Panc1 (cell line): ENCODE results near the gene DLGAP4. TPM values are rescaled to one million over a fixed set of nuclear protein-coding genes. Genes with fewer than 3 reads are reported as not detected.

Source experiments
- ATAC-seq: fragments of 200-7000 bp; cut with Tn5 transposase; 2 replicates; pipeline ENCODE4 v1.9.1; 2020; ENCODE audit warnings: mild to moderate bottlenecking, moderate library complexity
- BruUV-seq: library from RNA; stranded (reverse); fragments of 400-500 nt; replicated peaks from 2 replicates; lab custom pipeline; 2021; lab: Mats Ljungman, UMichigan
- CTCF ChIA-PET: fragments of 300-600 bp; sonication (Branson Sonifier 250); formaldehyde crosslinking; loops from one replicate; lab custom pipeline; 2022; ENCODE audit warnings: antibody characterized with exemption; lab: Charles Lee
- POLR2A ChIA-PET: fragments of 300-600 bp; sonication (Branson Sonifier 250); formaldehyde crosslinking; loops from one replicate; lab custom pipeline; 2022; ENCODE audit warnings: antibody characterized with exemption; lab: Charles Lee
- DNase-seq: peaks from one replicate; pipeline ENCODE4 v3.0.0-alpha.2; 2010; ENCODE audit warnings: low read depth, low spot score
- H3K27ac ChIP-seq: 2 replicates; pipeline ENCODE4 v1.5.1; 2011; ENCODE audit warnings: mild to moderate bottlenecking, low read length, inconsistent platforms
- H3K27me3 ChIP-seq: fragments of 200-500 bp; sonication (Bioruptor generic); 2 replicates; pipeline ENCODE4 v1.6.0; 2014; ENCODE audit warnings: low read length, inconsistent platforms; ENCODE audit not compliant: control insufficient read depth, insufficient read depth
- H3K36me3 ChIP-seq: fragments of 200-500 bp; sonication (Bioruptor generic); 2 replicates; pipeline ENCODE4 v1.5.1; 2014; ENCODE audit warnings: inconsistent platforms, mild to moderate bottlenecking, low read length, moderate library complexity; ENCODE audit not compliant: control insufficient read depth, insufficient read depth
- H3K4me1 ChIP-seq: 2 replicates; pipeline ENCODE4 v1.5.1; 2011; ENCODE audit warnings: inconsistent platforms, mild to moderate bottlenecking, low read length, moderate library complexity; ENCODE audit not compliant: control insufficient read depth, insufficient read depth
- H3K4me3 ChIP-seq, 2 experiments: 2 replicates each; pipeline ENCODE4 v1.5.1; 2011 to 2012; ENCODE audit warnings: low read depth in 2 of 2, low read length in 2 of 2, mild to moderate bottlenecking in 2 of 2, inconsistent platforms in 1 of 2, moderate library complexity in 1 of 2
- H3K9me3 ChIP-seq: fragments of 200-500 bp; sonication (Bioruptor generic); 2 replicates; pipeline ENCODE4 v1.5.1; 2014; ENCODE audit warnings: low read depth, mild to moderate bottlenecking, inconsistent platforms, low read length, moderate library complexity; ENCODE audit not compliant: control insufficient read depth, insufficient read depth
- POLR2AphosphoS5 ChIP-seq: IDR thresholded peaks from 2 replicates; pipeline ENCODE4 v1.6.1; 2012; ENCODE audit warnings: mild to moderate bottlenecking, low read depth, low read length, moderate library complexity
- REST ChIP-seq, 2 experiments: IDR thresholded peaks; 2 replicates each; pipeline ENCODE4 v1.6.1; 2011 to 2012; ENCODE audit warnings: low read depth in 2 of 2, control low read depth in 1 of 2, low read length in 1 of 2, mild to moderate bottlenecking in 1 of 2, moderate library complexity in 1 of 2; ENCODE audit not compliant: insufficient read depth in 1 of 2
- SIN3A ChIP-seq: IDR thresholded peaks from 2 replicates; pipeline ENCODE4 v1.6.1; 2012; ENCODE audit warnings: low read depth, mild to moderate bottlenecking, low read length, moderate library complexity, borderline replicate concordance; ENCODE audit not compliant: insufficient read depth
- TCF7L2 ChIP-seq: IDR thresholded peaks from 2 replicates; pipeline ENCODE4 v1.6.1; 2011; ENCODE audit warnings: mild to moderate bottlenecking, low read depth, low read length, inconsistent platforms
- in situ Hi-C: cut with HindIII; loops from 2 replicates; pipeline ENCODE4 v1.10.0; 2016; ENCODE audit warnings: low sequenced_read_pairs, low pct_unique_long_range_greater_than_20kb
- intact Hi-C: fragments of 100-400 bp; cut with micrococcal nuclease; formaldehyde crosslinking; loops from one replicate; pipeline ENCODE4 v1.10.0; 2022; ENCODE audit not compliant: unreplicated experiment
- total RNA-seq: library from RNA; stranded (reverse); gene quantifications from one replicate; pipeline ENCODE4 v1.2.1, GENCODE V29; 2021; ENCODE audit not compliant: unreplicated experiment
- TF ChIP-seq, protein P1 (sequence below): fragments of 450-650 bp; IDR thresholded peaks from 2 replicates; pipeline ENCODE4 v1.5.1; 2017; ENCODE audit warnings: mild to moderate bottlenecking

The DLGAP4 gene
- total RNA-seq, 1 experiment from 2014 or later, result 52.5 TPM

- no TSS peak for BruUV-seq
- intact Hi-C loops (no loop called here), in situ Hi-C loops (no loop called here)
- no peaks in the 10 kb centered on the region for H3K27me3 ChIP-seq
- H3K36me3 ChIP-seq, result no peaks in the 10 kb centered on the region
- ChIA-PET POLR2A (interaction anchor here (1.1 kb wide), 1 partner anchor 15 kb away, joined by 3 read pairs; no protein-coding TSS in a partner anchor), CTCF (no interaction called here)
- DNase-seq (no peak), ATAC-seq (no peak)
- H3K4me3 ChIP-seq, result no peak overlapping the region
- H3K9me3 ChIP-seq, result peaks cover 4% of the 10 kb centered on the region; the same call in 1 of the 2 replicates
- no peak overlapping the region for H3K27ac ChIP-seq
- no peak for TF ChIP-seq TCF7L2
- TF ChIP-seq SIN3A, result no peak
- no peak for TF ChIP-seq POLR2AphosphoS5
- TF ChIP-seq, protein P1, sequence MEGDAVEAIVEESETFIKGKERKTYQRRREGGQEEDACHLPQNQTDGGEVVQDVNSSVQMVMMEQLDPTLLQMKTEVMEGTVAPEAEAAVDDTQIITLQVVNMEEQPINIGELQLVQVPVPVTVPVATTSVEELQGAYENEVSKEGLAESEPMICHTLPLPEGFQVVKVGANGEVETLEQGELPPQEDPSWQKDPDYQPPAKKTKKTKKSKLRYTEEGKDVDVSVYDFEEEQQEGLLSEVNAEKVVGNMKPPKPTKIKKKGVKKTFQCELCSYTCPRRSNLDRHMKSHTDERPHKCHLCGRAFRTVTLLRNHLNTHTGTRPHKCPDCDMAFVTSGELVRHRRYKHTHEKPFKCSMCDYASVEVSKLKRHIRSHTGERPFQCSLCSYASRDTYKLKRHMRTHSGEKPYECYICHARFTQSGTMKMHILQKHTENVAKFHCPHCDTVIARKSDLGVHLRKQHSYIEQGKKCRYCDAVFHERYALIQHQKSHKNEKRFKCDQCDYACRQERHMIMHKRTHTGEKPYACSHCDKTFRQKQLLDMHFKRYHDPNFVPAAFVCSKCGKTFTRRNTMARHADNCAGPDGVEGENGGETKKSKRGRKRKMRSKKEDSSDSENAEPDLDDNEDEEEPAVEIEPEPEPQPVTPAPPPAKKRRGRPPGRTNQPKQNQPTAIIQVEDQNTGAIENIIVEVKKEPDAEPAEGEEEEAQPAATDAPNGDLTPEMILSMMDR, result no peak
- no peak for TF ChIP-seq REST (IDR thresholded peaks at IDR 0.05; ENCODE audit: insufficient read depth in 1 of 2, low read depth in 2 of 2, low read length in 1 of 2)
- H3K4me1 ChIP-seq, result no peaks in the 10 kb centered on the region
Measured at GRCh38 chr20:36565520-36565919, 259.4 kb downstream of the DLGAP4 start.

GRCh38 chr20:36569847-36570429 is 263.8 kb downstream of the DLGAP4 start:
- H3K9me3 ChIP-seq, result peaks cover 4% of the 10 kb centered on the region; the same call in 1 of the 2 replicates
- no peak for DNase-seq
- no TSS peak for BruUV-seq
- H3K36me3 ChIP-seq, result no peaks in the 10 kb centered on the region
- TF ChIP-seq SIN3A (no peak), POLR2AphosphoS5 (no peak), REST (IDR thresholded peaks at IDR 0.05; ENCODE audit: insufficient read depth in 1 of 2, low read depth in 2 of 2, low read length in 1 of 2) (no peak), TCF7L2 (no peak)
- TF ChIP-seq, protein P1, result no peak
- ChIA-PET POLR2A (no interaction called here), CTCF (no interaction called here)
- no peak for ATAC-seq
- H3K27ac ChIP-seq, result no peak overlapping the region
- H3K27me3 ChIP-seq, result no peaks in the 10 kb centered on the region
- intact Hi-C loops, result no loop called here
- peaks cover 9% of the 10 kb centered on the region; the same call in 1 of the 2 replicates for H3K4me1 ChIP-seq
- no peak overlapping the region for H3K4me3 ChIP-seq
- in situ Hi-C loops, result no loop called here
